SK-N-MC (cell line): ENCODE results near the gene NPC1.

Experiments
- EZH2 ChIP-seq: fragments of 200-600 bp; sonication (generic); IDR thresholded peaks from one replicate; pipeline ENCODE4 v1.6.1; 2017; ENCODE audit warnings: antibody characterized with exemption
- FOXP2 ChIP-seq: optimal IDR thresholded peaks from 2 replicates; pipeline ENCODE3; 2011; ENCODE audit warnings: mild to moderate bottlenecking, moderate library complexity; ENCODE audit not compliant: insufficient read depth; ENCODE audit errors: extremely low read length, control extremely low read depth
- POLR2AphosphoS5 ChIP-seq: IDR thresholded peaks from 2 replicates; pipeline ENCODE4 v1.6.1; 2012; ENCODE audit warnings: mild to moderate bottlenecking, low read depth, low read length, borderline replicate concordance

DNA sequence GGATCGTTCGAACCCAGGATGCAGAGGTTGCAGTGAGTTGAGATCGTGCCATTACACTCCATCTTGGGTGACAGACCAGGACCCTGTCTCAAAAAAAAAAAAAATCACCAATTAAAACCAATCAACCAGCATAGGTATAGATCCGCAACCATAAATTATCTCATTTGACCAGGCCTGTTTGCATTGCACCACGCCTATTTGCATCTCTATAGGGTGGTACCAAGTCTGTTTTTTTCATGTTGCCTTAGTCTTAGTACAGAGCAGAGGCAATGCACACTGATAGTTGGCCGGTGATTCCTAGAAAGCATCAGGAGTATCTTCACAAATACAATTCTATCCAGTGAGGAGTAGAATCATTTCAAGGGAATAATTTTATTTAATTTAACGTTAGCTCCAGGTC lies 9.3 kb upstream of the NPC1 start:
- TF ChIP-seq EZH2 (no peak), POLR2AphosphoS5 (no peak), FOXP2 (no peak)
